OCI-LY7 (cell line): ENCODE data around the gene CNKSR3. TPM values are rescaled to one million over a fixed set of nuclear protein-coding genes. Genes with fewer than 3 reads are reported as not detected.

Experiments
- BruUV-seq: library from RNA; stranded (reverse); fragments of 400-500 nt; replicated peaks from 2 replicates; lab custom pipeline; 2021; lab: Mats Ljungman, UMichigan
- CTCF ChIA-PET: fragments of 300-600 bp; sonication (Branson Sonifier 250); formaldehyde crosslinking; loops from one replicate; lab custom pipeline; 2022; ENCODE audit warnings: antibody characterized with exemption; ENCODE audit not compliant: unreplicated experiment; lab: Charles Lee
- POLR2A ChIA-PET: fragments of 300-600 bp; sonication (Branson Sonifier 250); formaldehyde crosslinking; loops from one replicate; lab custom pipeline; 2022; ENCODE audit warnings: antibody characterized with exemption; lab: Charles Lee
- DNase-seq: peaks from one replicate; pipeline ENCODE4 v3.0.0-alpha.2; 2015; ENCODE audit warnings: low spot score
- H2AFZ ChIP-seq: fragments of 200-600 bp; sonication (generic), shearing (Covaris generic); 2 replicates; pipeline ENCODE4 v1.6.1; 2014; ENCODE audit warnings: mild to moderate bottlenecking, antibody characterized with exemption, low read length, moderate library complexity
- H3K27ac ChIP-seq: fragments of 200-600 bp; sonication (generic); 2 replicates; pipeline ENCODE4 v1.5.1; 2014; ENCODE audit warnings: mixed run types, low read depth, mild to moderate bottlenecking, moderate library complexity, low read length, inconsistent platforms; ENCODE audit not compliant: poor library complexity, severe bottlenecking
- H3K36me3 ChIP-seq: fragments of 200-600 bp; sonication (generic); 2 replicates; pipeline ENCODE4 v1.6.1; 2014; ENCODE audit warnings: mild to moderate bottlenecking, antibody characterized with exemption, low read length, moderate library complexity, mixed read lengths; ENCODE audit not compliant: insufficient read depth
- H3K4me1 ChIP-seq: fragments of 200-600 bp; sonication (generic); 2 replicates; pipeline ENCODE4 v1.5.1; 2014; ENCODE audit warnings: mild to moderate bottlenecking, low read length; ENCODE audit not compliant: insufficient read depth, poor library complexity, severe bottlenecking
- H3K4me2 ChIP-seq: fragments of 200-600 bp; sonication (generic); 2 replicates; pipeline ENCODE4 v1.6.1; 2014; ENCODE audit warnings: mild to moderate bottlenecking, low read length
- H3K4me3 ChIP-seq: fragments of 200-600 bp; sonication (generic); 2 replicates; pipeline ENCODE4 v1.5.1; 2014; ENCODE audit warnings: mild to moderate bottlenecking, low read depth, low read length; ENCODE audit not compliant: poor library complexity, severe bottlenecking
- H3K79me2 ChIP-seq: fragments of 200-600 bp; sonication (generic); 2 replicates; pipeline ENCODE4 v1.6.1; 2016; ENCODE audit warnings: low read depth, mild to moderate bottlenecking, low read length, moderate library complexity, mixed read lengths; ENCODE audit not compliant: insufficient read depth
- H3K9me2 ChIP-seq: fragments of 200-600 bp; sonication (generic); 2 replicates; pipeline ENCODE4 v1.6.1; 2016; ENCODE audit warnings: mild to moderate bottlenecking, low read length, mixed read lengths; ENCODE audit not compliant: insufficient read depth
- H3K9me3 ChIP-seq: fragments of 200-600 bp; sonication (generic); 2 replicates; pipeline ENCODE4 v1.6.1; 2014; ENCODE audit warnings: mild to moderate bottlenecking, mixed run types, low read length, mixed read lengths
- H4K20me1 ChIP-seq: fragments of 200-600 bp; sonication (generic); 2 replicates; pipeline ENCODE4 v1.6.1; 2014; ENCODE audit warnings: mild to moderate bottlenecking, antibody characterized with exemption, low read length, moderate library complexity, mixed read lengths; ENCODE audit not compliant: insufficient read depth
- EZH2phosphoT487 ChIP-seq: fragments of 200-600 bp; sonication (generic); IDR thresholded peaks from 2 replicates; pipeline ENCODE4 v1.6.1; 2018; ENCODE audit warnings: low read depth, borderline replicate concordance, mild to moderate bottlenecking, mixed run types, antibody characterized with exemption, low read length, moderate library complexity, mixed read lengths
- intact Hi-C: fragments of 100-400 bp; cut with micrococcal nuclease; formaldehyde crosslinking; loops from one replicate; pipeline ENCODE4 v1.10.0; 2022; ENCODE audit not compliant: unreplicated experiment
- total RNA-seq, 2 experiments: library from RNA; depleted of rRNA in 1 of 2; stranded (reverse); fragments of >200 nt in 1 of 2; shearing (Covaris generic) in 1 of 2; gene quantifications; 2 replicates each; pipeline ENCODE4 v1.2.3, GENCODE V29; 2014 to 2022
- TF ChIP-seq, protein P1 (sequence below): fragments of 200-600 bp; sonication (generic); conservative IDR thresholded peaks from 2 replicates; pipeline ENCODE4 v1.5.1; 2014; ENCODE audit warnings: mild to moderate bottlenecking, antibody characterized with exemption, low read length, moderate library complexity, mixed read lengths

CNKSR3 gene
- total RNA-seq, 2 experiments from 2014 or later: not detected

- ChIA-PET POLR2A (interaction anchor here (0.6 kb wide), 1 partner anchor 1667 kb away, joined by 3 read pairs; no protein-coding TSS in a partner anchor), CTCF (interaction anchor here (0.6 kb wide), 1 partner anchor 10 kb away, joined by 3 read pairs; no protein-coding TSS in a partner anchor)
- BruUV-seq: no TSS peak
- H3K79me2 ChIP-seq: no peaks in the 10 kb centered on the region
- no peaks in the 10 kb centered on the region for H3K4me1 ChIP-seq
- DNase-seq: no peak
- H4K20me1 ChIP-seq: no peaks in the 10 kb centered on the region
- no peak overlapping the region for H3K27ac ChIP-seq
- H3K9me2 ChIP-seq: no peaks in the 10 kb centered on the region
- no peak overlapping the region for H3K4me2 ChIP-seq
- intact Hi-C loops: no loop called here
- H2AFZ ChIP-seq: no peak overlapping the region
- no peak overlapping the region for H3K4me3 ChIP-seq
- TF ChIP-seq EZH2phosphoT487: no peak
- TF ChIP-seq, protein P1, sequence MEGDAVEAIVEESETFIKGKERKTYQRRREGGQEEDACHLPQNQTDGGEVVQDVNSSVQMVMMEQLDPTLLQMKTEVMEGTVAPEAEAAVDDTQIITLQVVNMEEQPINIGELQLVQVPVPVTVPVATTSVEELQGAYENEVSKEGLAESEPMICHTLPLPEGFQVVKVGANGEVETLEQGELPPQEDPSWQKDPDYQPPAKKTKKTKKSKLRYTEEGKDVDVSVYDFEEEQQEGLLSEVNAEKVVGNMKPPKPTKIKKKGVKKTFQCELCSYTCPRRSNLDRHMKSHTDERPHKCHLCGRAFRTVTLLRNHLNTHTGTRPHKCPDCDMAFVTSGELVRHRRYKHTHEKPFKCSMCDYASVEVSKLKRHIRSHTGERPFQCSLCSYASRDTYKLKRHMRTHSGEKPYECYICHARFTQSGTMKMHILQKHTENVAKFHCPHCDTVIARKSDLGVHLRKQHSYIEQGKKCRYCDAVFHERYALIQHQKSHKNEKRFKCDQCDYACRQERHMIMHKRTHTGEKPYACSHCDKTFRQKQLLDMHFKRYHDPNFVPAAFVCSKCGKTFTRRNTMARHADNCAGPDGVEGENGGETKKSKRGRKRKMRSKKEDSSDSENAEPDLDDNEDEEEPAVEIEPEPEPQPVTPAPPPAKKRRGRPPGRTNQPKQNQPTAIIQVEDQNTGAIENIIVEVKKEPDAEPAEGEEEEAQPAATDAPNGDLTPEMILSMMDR: no peak
- no peaks in the 10 kb centered on the region for H3K9me3 ChIP-seq
- no peaks in the 10 kb centered on the region for H3K36me3 ChIP-seq
These were observed 127.7 kb downstream of the CNKSR3 start for GRCh38 chr6:154382740-154383139.

GRCh38 chr6:154381548-154381947 lies 128.9 kb downstream of the CNKSR3 start:
- Histone ChIP-seq H3K4me1 (no peaks in the 10 kb centered on the region), H3K4me3 (no peak overlapping the region), H3K27ac (no peak overlapping the region), H2AFZ (no peak overlapping the region), H3K9me2 (no peaks in the 10 kb centered on the region), H3K79me2 (no peaks in the 10 kb centered on the region), H3K36me3 (no peaks in the 10 kb centered on the region), H3K9me3 (no peaks in the 10 kb centered on the region), H4K20me1 (no peaks in the 10 kb centered on the region), H3K4me2 (no peak overlapping the region)
- DNase-seq: no peak
- CTCF ChIA-PET: no interaction called here
- no TSS peak for BruUV-seq
- TF ChIP-seq, protein P1: no peak
- TF ChIP-seq EZH2phosphoT487: no peak
- POLR2A ChIA-PET: interaction anchor here (0.8 kb wide), 1 partner anchor 55 kb away, joined by 3 read pairs; no protein-coding TSS in a partner anchor
- intact Hi-C loops: no loop called here

- no TSS peak for BruUV-seq
- H3K27ac ChIP-seq: no peak overlapping the region
- H3K4me3 ChIP-seq: no peak overlapping the region
- H3K9me3 ChIP-seq: no peaks in the 10 kb centered on the region
- DNase-seq: no peak
- H2AFZ ChIP-seq: no peak overlapping the region
- CTCF ChIA-PET: no interaction called here
- no peaks in the 10 kb centered on the region for H3K4me1 ChIP-seq
- H3K4me2 ChIP-seq: no peak overlapping the region
- intact Hi-C loops: no loop called here
- H3K79me2 ChIP-seq: no peaks in the 10 kb centered on the region
- no peaks in the 10 kb centered on the region for H4K20me1 ChIP-seq
- POLR2A ChIA-PET: no interaction called here
- H3K36me3 ChIP-seq: no peaks in the 10 kb centered on the region
- no peaks in the 10 kb centered on the region for H3K9me2 ChIP-seq
- no peak for TF ChIP-seq EZH2phosphoT487
- TF ChIP-seq, protein P1: no peak
These were observed 129.7 kb downstream of the CNKSR3 start for GRCh38 chr6:154380741-154381140.
